DMS 273 (cell line): ENCODE results near the gene NDUFV1.
"Not testable (repeated sequence)": the region's sequence is repeated elsewhere in the genome, so short reads cannot be mapped to it uniquely, and the experiment has no call there.

Experiments used
- DNase-seq: peaks from one replicate; lab custom pipeline; 2025; ENCODE audit not compliant: unreplicated experiment; lab: John Stamatoyannopoulos, UW

Gene NDUFV1

DNA sequence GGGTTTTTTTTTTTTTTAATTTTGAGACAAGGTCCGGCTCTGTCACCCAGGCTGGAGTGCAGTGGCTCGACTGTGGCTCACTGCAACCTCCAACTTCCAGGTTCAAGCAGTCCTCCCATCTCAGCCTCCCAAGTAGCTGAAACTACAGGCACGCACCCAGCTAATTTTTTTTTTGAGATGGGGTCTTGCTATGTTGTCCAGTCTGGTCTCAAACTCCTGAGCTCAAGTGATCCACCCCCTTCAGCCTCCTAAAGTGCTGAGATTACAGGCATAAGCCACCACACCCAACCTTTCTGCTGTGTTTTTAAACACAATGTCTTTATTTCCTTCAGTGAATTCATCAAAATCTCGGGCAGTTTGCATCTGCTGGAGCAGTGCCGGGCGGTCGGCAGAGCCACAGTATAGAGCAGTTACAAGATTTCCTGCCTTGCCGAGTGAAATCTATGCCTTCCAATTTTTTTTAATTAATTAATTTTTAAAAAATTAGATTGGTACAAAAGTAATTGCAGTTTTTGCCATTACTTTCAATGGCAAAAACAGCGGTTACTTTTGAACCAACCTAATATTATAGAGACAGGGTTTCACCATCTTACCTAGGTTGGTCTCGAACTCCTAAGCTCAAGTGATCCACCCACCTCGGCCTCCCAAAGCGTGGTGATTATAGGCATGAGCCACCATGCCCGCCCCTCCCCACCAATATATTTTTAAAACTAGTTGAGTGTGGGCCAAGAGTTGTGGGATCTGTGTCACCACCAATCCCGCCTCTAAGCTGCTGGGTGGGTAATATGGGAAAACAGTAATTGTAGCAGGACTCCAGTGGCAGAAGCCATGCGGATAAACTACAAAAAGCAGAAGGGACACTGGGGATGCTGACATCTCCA is 46.5 kb downstream of the NDUFV1 start:
- DNase-seq = no peak

- no peak for DNase-seq
Observed at GRCh38 chr11:67654225-67654624, 47.5 kb downstream of the NDUFV1 start.

GRCh38 chr11:67656278-67656922 is 49.7 kb downstream of the NDUFV1 start:
- no peak for DNase-seq

- DNase-seq = no peak
Observed at GRCh38 chr11:67657300-67657699, 50.6 kb downstream of the NDUFV1 start.

GRCh38 chr11:67659651-67660165 is 53.0 kb downstream of the NDUFV1 start:
- DNase-seq = not testable (repeated sequence)

DNA sequence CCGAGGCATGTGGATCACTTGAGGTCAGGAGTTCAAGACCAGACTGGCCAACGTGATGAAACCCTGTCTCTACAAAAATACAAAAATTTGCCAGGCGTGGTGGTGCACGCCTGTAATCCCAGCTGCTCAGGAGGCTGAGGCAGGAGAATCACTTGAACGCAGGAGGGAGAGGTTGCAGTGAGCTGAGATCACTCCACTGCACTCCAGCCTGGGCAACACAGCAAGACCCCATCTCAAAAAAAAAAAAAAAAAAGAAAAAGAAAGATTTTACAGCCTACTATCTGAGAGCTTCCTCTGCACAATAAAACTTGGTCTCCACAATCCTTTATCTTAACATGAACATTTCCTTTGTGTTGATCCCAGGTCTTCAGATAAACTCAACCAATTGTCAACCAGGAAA is 54.0 kb downstream of the NDUFV1 start:
- not testable (repeated sequence) for DNase-seq
